Smooth muscle cell (in vitro differentiated cells): Measurements from ENCODE around the gene MLLT3. TPM values are rescaled to one million over a fixed set of nuclear protein-coding genes. Genes with fewer than 3 reads are reported as not detected.

Experiments
- DNase-seq: peaks from one replicate; lab custom pipeline; 2025; ENCODE audit not compliant: unreplicated experiment; lab: John Stamatoyannopoulos, UW
- H2AFZ ChIP-seq: fragments of 200-600 bp; sonication (generic); 2 replicates; pipeline ENCODE4 v1.6.0; 2016; ENCODE audit warnings: antibody characterized with exemption, low read depth, mild to moderate bottlenecking
- H3F3A ChIP-seq: fragments of 200-600 bp; sonication (generic); 2 replicates; pipeline ENCODE4 v1.6.0; 2017; ENCODE audit warnings: antibody characterized with exemption, low read depth
- H3K27ac ChIP-seq: fragments of 200-600 bp; sonication (generic); 2 replicates; pipeline ENCODE4 v1.5.1; 2016; ENCODE audit warnings: low read depth, mild to moderate bottlenecking
- H3K27me3 ChIP-seq: fragments of 200-600 bp; sonication (generic); 2 replicates; pipeline ENCODE4 v1.6.1; 2016; ENCODE audit warnings: low read depth, mild to moderate bottlenecking
- H3K36me3 ChIP-seq: fragments of 200-600 bp; sonication (generic); 2 replicates; pipeline ENCODE4 v1.5.1; 2016; ENCODE audit warnings: low read depth
- H3K4me1 ChIP-seq: fragments of 200-600 bp; sonication (generic); 2 replicates; pipeline ENCODE4 v1.5.1; 2016; ENCODE audit warnings: low read depth
- H3K4me2 ChIP-seq: fragments of 200-600 bp; sonication (generic); 2 replicates; pipeline ENCODE4 v1.6.0; 2016; ENCODE audit warnings: mild to moderate bottlenecking
- H3K4me3 ChIP-seq: fragments of 200-600 bp; sonication (generic); 2 replicates; pipeline ENCODE4 v1.5.1; 2016; ENCODE audit warnings: mild to moderate bottlenecking
- H3K79me2 ChIP-seq: fragments of 200-600 bp; sonication (generic); 2 replicates; pipeline ENCODE4 v1.6.0; 2016; ENCODE audit warnings: low read depth, mild to moderate bottlenecking
- H3K9ac ChIP-seq: fragments of 200-600 bp; sonication (generic); 2 replicates; pipeline ENCODE4 v1.6.0; 2016; ENCODE audit warnings: low read depth
- H3K9me3 ChIP-seq: fragments of 200-600 bp; sonication (generic); replicated peaks from 2 replicates; pipeline ENCODE4 v1.5.1; 2016; ENCODE audit warnings: low read depth
- H4K20me1 ChIP-seq: fragments of 200-600 bp; sonication (generic); 2 replicates; pipeline ENCODE4 v1.6.0; 2016; ENCODE audit warnings: low read depth
- CTCF ChIP-seq: fragments of 200-600 bp; sonication (generic); IDR thresholded peaks from 2 replicates; pipeline ENCODE4 v1.5.1; 2017; ENCODE audit warnings: borderline replicate concordance, mild to moderate bottlenecking, antibody characterized with exemption; ENCODE audit not compliant: insufficient read depth, poor library complexity, severe bottlenecking
- WGBS: methylation state at CpG from one replicate; pipeline ENCODE4 v1.1.7; 2016; ENCODE audit warnings: low lambda C conversion rate; 5-methylcytosine and 5-hydroxymethylcytosine counted together
- polyA plus RNA-seq: library from polyadenylated mRNA; unstranded; fragments of >200 nt; fragmentation: Nextera tagmentation; extraction: Ambion mirVana; gene quantifications from 2 replicates; pipeline ENCODE4 v1.2.1, GENCODE V29; 2016
- total RNA-seq: library from RNA; depleted of rRNA; stranded (reverse); fragments of >200 nt; gene quantifications from 2 replicates; pipeline ENCODE4 v1.2.3, GENCODE V29; 2014

Gene MLLT3
- total and polyA plus RNA-seq, 2 experiments from 2014 or later, result 21.9 to 29.9 TPM

GRCh38 chr9:20447291-20447690 lies 175.0 kb downstream of the MLLT3 start:
- H3K4me2 ChIP-seq, result no peak overlapping the region
- H3K79me2 ChIP-seq, result peaks cover 51% of the 10 kb centered on the region
- no peaks in the 10 kb centered on the region for H3K27me3 ChIP-seq
- H3K9me3 ChIP-seq, result no peaks in the 10 kb centered on the region
- TF ChIP-seq CTCF, result no peak
- no peaks in the 10 kb centered on the region for H3K36me3 ChIP-seq
- H3K4me1 ChIP-seq, result no peaks in the 10 kb centered on the region
- no peak overlapping the region for H3K9ac ChIP-seq
- H4K20me1 ChIP-seq, result no peaks in the 10 kb centered on the region
- H3F3A ChIP-seq, result no peaks in the 10 kb centered on the region
- no peak overlapping the region for H2AFZ ChIP-seq
- no peak for DNase-seq
- H3K4me3 ChIP-seq, result no peak overlapping the region
- no peak overlapping the region for H3K27ac ChIP-seq

GRCh38 chr9:20446248-20446647 lies 176.1 kb downstream of the MLLT3 start:
- Histone ChIP-seq H3K27me3 (no peaks in the 10 kb centered on the region), H2AFZ (no peak overlapping the region), H3K9ac (no peak overlapping the region), H3K27ac (no peak overlapping the region), H3F3A (no peaks in the 10 kb centered on the region), H3K36me3 (no peaks in the 10 kb centered on the region), H3K79me2 (peaks cover 51% of the 10 kb centered on the region), H3K4me2 (no peak overlapping the region), H3K4me3 (no peak overlapping the region), H3K9me3 (no peaks in the 10 kb centered on the region), H3K4me1 (no peaks in the 10 kb centered on the region), H4K20me1 (no peaks in the 10 kb centered on the region)
- no peak for DNase-seq
- TF ChIP-seq CTCF, result no peak
- WGBS, result 51% methylated on average over 5 of the region's 5 CpGs

GRCh38 chr9:20442461-20443319 lies 179.6 kb downstream of the MLLT3 start:
- Histone ChIP-seq H3K4me3 (no peak overlapping the region), H3K79me2 (peaks cover 68% of the 10 kb centered on the region), H3K4me2 (no peak overlapping the region), H3K27me3 (no peaks in the 10 kb centered on the region), H3K36me3 (no peaks in the 10 kb centered on the region), H3K9ac (no peak overlapping the region), H4K20me1 (peaks cover 4% of the 10 kb centered on the region), H3K9me3 (no peaks in the 10 kb centered on the region), H3F3A (no peaks in the 10 kb centered on the region), H3K27ac (no peak overlapping the region), H2AFZ (no peak overlapping the region), H3K4me1 (peaks cover 3% of the 10 kb centered on the region)
- no peak for DNase-seq
- WGBS, result 85% methylated on average over 3 of the region's 3 CpGs
- TF ChIP-seq CTCF, result no peak
